Skeletal muscle tissue (tissue), 4 donors: Measurements from ENCODE around the gene FNDC3B. TPM values are rescaled to one million over a fixed set of nuclear protein-coding genes. Genes with fewer than 3 reads are reported as not detected.

Experiments used
- H3K27ac ChIP-seq: one replicate; pipeline ENCODE4 v1.7.0; 2013; ENCODE audit warnings: mild to moderate bottlenecking, low read depth, low read length, inconsistent platforms
- H3K27me3 ChIP-seq, 3 donors: one replicate each; pipeline ENCODE4 v1.7.0; 2013; ENCODE audit warnings: low read length in 3 of 3; ENCODE audit not compliant: control insufficient read depth in 3 of 3, insufficient read depth in 3 of 3
- H3K36me3 ChIP-seq, 3 donors: one replicate each; pipeline ENCODE4 v1.7.0; 2013; ENCODE audit warnings: low read length in 3 of 3; ENCODE audit not compliant: control insufficient read depth in 3 of 3, insufficient read depth in 3 of 3
- H3K4me1 ChIP-seq, 3 donors: one replicate each; pipeline ENCODE4 v1.7.0; 2013; ENCODE audit warnings: low read length in 3 of 3, mild to moderate bottlenecking in 3 of 3; ENCODE audit not compliant: control insufficient read depth in 3 of 3, insufficient read depth in 3 of 3
- H3K4me3 ChIP-seq, 3 donors: one replicate each; pipeline ENCODE4 v1.7.0; 2013; ENCODE audit warnings: low read length in 3 of 3
- H3K9ac ChIP-seq, 3 donors: one replicate each; pipeline ENCODE4 v1.7.0; 2013; ENCODE audit warnings: low read length in 3 of 3, mild to moderate bottlenecking in 3 of 3, moderate library complexity in 2 of 3, low read depth in 1 of 3
- H3K9me3 ChIP-seq, 3 donors: one replicate each; pipeline ENCODE4 v1.7.0; 2013; ENCODE audit warnings: low read length in 3 of 3; ENCODE audit not compliant: control insufficient read depth in 3 of 3
- total RNA-seq: library from RNA; depleted of rRNA; stranded (reverse); fragments of >200 nt; gene quantifications from one replicate; pipeline ENCODE4 v1.2.3, GENCODE V29; 2014
- donor health status: Osteomylitis.

FNDC3B gene
- total RNA-seq, 1 donor from 2014 or later = 140 TPM

DNA sequence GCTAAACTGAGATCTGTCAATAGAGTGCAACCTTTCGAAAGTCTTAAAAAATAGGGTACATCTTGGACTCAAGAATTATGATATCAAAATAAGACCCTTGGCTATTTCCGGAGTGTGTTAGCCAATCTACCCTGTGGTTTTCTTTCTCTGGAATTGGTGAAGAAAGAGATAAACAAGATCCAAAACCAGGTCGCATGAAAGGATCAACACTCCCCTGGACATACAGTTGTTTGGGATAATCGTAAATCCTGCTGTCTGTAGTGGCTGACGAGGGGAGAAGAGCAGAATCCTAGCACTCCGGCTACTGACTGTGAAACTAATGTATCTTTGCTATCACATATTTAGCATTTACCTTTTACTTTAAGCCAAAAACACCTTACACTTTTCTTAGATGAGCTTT is 30.9 kb downstream of the FNDC3B start:
- Histone ChIP-seq H3K36me3 (no peaks in the 10 kb centered on the region), H3K4me3 (no peak overlapping the region), H3K27ac (peak overlapping the region; percentile 17), H3K9ac (no peak overlapping the region), H3K9me3 (no peaks in the 10 kb centered on the region), H3K4me1 (peaks cover 32 to 47% (median 38%) of the 10 kb centered on the region in 3 donors), H3K27me3 (no peaks in the 10 kb centered on the region)

DNA sequence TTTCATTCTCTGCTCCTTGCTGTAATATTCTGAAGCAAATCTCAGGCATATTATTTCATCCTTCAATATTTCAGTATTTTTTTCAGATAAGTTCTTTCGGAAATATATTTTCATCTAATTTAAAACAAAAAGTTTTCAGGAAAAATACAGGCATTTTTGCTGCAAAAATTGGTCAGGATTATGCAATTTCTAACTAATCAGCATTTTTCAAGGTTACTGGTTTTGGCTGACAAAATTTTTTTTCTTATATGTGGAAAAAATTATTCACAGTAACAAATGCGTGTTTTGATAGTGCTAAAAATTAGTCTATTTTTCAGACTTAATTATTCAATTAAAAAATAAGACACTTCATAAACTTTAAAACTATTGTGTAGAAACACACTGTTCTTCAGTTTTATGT is 31.4 kb downstream of the FNDC3B start:
- no peak overlapping the region for H3K9ac ChIP-seq
- no peaks in the 10 kb centered on the region for H3K9me3 ChIP-seq
- H3K4me1 ChIP-seq = peaks cover 28 to 47% (median 35%) of the 10 kb centered on the region in 3 donors
- H3K27me3 ChIP-seq = no peaks in the 10 kb centered on the region
- peak overlapping the region; percentile 17 for H3K27ac ChIP-seq
- H3K36me3 ChIP-seq = no peaks in the 10 kb centered on the region
- no peak overlapping the region for H3K4me3 ChIP-seq

DNA sequence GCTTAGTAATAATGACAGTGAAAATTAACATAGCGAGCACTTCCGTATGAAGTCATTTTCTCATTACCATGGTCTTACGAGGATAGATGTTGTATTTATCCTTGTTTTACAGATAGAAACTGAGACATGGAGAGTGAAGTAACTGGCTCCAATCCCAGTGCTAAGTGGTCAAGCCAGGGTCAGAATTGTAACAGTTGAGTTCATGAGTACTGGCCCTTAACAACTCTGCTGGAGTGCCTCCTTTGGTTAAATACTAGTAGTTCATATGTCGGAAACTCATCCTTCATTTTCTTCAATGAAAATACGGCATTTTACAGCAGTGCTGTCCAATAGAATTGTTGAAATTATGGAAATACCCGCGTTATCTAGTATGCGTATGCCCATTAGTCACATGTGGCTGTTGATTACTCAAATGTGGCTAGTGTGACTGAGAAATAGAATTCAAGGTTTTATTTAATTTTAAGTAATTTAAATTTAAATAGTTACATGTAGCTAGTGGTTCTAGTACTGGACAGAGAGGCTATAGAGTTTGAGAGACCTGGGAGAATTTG is 32.5 kb downstream of the FNDC3B start:
- Histone ChIP-seq H3K9me3 (no peaks in the 10 kb centered on the region), H3K27me3 (no peaks in the 10 kb centered on the region), H3K4me3 (no peak overlapping the region), H3K27ac (no peak overlapping the region), H3K36me3 (no peaks in the 10 kb centered on the region), H3K9ac (no peak overlapping the region), H3K4me1 (peaks cover 24 to 39% (median 29%) of the 10 kb centered on the region in 3 donors)

DNA sequence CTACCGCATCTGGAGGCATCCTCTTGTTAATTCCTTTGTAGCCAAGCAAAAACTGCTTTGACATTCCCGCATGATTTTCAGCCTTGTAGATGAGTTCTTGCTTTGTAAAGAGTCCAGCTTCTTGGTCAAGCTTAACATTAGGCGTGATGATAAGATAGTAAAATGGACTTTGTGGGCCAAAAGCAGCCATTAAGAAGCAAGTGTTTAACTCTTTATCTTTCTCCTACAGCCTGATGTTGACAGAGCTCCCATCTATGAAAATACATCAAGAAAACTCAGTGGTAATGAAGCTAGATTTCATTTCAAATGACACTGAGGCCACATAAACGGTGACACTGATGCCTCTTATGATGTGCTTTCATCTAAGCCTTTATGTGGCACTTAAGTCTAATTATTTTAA is 33.2 kb downstream of the FNDC3B start:
- Histone ChIP-seq H3K27ac (no peak overlapping the region), H3K4me1 (peaks cover 24 to 39% (median 29%) of the 10 kb centered on the region in 3 donors), H3K4me3 (no peak overlapping the region), H3K27me3 (no peaks in the 10 kb centered on the region), H3K9ac (no peak overlapping the region), H3K9me3 (no peaks in the 10 kb centered on the region), H3K36me3 (no peaks in the 10 kb centered on the region)

DNA sequence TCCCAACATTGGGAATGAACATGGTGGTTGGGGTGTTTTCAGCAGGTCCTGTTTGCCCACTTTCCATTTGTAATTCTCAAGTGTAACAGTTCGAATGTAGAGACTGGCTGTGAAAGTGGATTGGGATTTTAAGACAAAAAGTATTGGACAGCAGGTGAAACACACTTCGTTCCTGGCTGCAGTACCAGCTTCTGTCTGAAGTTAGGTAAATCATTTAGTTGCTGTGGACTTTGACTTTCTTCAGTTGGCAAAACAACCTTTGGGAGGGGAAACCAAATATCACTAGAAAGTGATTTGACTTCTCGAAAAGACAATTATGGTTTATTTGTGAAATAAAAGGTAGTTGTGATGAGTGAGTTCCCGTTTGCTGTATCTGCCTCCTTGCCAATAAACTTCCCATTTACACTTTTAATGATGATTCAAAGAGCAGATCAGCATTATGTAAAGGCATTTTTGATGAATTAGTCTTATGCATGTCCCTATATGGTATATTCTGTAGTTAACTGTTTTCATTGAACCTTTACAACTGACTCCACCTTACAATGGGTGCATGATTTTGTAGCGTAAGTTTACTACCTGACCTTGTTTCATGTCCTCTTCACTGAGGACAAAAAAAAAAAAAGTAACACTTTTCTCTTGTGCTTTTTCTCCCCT is 34.0 kb downstream of the FNDC3B start:
- no peaks in the 10 kb centered on the region for H3K27me3 ChIP-seq
- H3K36me3 ChIP-seq = no peaks in the 10 kb centered on the region
- H3K4me1 ChIP-seq = peaks cover 24 to 32% (median 29%) of the 10 kb centered on the region in 3 donors
- no peak overlapping the region for H3K9ac ChIP-seq
- H3K4me3 ChIP-seq = no peak overlapping the region
- no peak overlapping the region for H3K27ac ChIP-seq
- H3K9me3 ChIP-seq = no peaks in the 10 kb centered on the region

DNA sequence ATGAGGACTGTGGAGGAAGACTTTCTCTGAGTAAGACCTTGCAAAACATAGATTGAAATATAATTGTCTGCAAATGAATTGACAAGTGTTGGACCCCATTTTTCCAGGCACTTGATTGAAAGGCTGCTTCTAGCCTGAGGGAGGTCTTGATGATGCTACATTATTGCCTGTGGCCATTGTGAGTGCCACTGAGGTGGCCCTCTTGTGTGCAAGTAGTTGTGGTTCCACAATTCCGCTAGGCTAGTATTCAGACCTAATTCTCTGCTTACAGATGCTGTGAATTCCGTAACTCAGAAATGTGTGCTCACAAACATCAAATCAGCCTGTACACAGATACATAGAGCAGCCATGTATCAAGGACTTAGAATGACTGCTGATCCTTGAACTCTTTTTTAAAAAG is 34.7 kb downstream of the FNDC3B start:
- no peak overlapping the region for H3K27ac ChIP-seq
- peaks cover 19 to 27% (median 26%) of the 10 kb centered on the region in 3 donors for H3K4me1 ChIP-seq
- H3K9ac ChIP-seq = no peak overlapping the region
- no peak overlapping the region for H3K4me3 ChIP-seq
- no peaks in the 10 kb centered on the region for H3K9me3 ChIP-seq
- no peaks in the 10 kb centered on the region for H3K36me3 ChIP-seq
- no peaks in the 10 kb centered on the region for H3K27me3 ChIP-seq

DNA sequence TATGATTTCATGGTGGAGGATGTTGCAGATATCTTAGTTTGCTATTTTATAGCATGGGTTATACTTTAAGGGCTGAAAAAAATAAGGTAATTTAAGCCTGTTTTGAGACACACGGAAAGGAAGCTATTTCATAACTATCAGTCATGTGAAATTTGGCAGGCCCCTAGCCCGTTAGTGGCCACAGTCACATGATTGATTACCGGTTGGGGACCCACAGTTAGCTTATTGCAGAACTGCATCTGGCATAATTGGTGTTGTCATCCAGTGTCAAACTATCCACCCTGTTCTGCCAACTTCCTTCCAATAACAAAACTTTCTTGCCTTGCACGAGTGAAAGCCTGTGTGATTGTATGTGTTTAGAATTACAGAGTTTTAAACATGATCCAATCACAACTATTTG is 35.2 kb downstream of the FNDC3B start:
- H3K9me3 ChIP-seq = no peaks in the 10 kb centered on the region
- H3K4me1 ChIP-seq = peaks cover 14 to 24% (median 22%) of the 10 kb centered on the region in 3 donors
- H3K36me3 ChIP-seq = no peaks in the 10 kb centered on the region
- H3K4me3 ChIP-seq = no peak overlapping the region
- H3K27ac ChIP-seq = no peak overlapping the region
- H3K27me3 ChIP-seq = no peaks in the 10 kb centered on the region
- H3K9ac ChIP-seq = no peak overlapping the region

DNA sequence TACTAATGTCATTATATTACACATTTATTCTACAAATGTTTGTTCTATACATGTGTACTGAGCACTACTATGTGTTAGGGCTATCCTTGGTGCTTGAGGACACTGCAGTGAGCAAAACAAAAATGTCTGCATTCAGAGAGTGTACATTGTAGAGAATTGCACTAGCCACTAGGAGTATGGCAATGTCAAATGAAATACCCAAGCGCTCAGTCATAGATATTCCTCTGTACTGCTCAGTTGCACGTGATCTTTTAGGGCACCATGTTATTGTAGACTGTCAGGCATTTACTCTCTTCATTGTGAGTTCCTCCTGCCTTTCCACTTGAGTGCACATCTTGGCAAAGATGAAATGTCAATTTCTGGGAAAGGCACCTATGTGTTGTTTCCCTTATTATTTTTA is 36.8 kb downstream of the FNDC3B start:
- Histone ChIP-seq H3K9me3 (no peaks in the 10 kb centered on the region), H3K36me3 (peaks cover 0 to 3% (median 0%) of the 10 kb centered on the region in 3 donors), H3K9ac (no peak overlapping the region), H3K4me3 (no peak overlapping the region), H3K4me1 (peaks cover 9 to 16% (median 13%) of the 10 kb centered on the region in 3 donors), H3K27me3 (no peaks in the 10 kb centered on the region), H3K27ac (no peak overlapping the region)

DNA sequence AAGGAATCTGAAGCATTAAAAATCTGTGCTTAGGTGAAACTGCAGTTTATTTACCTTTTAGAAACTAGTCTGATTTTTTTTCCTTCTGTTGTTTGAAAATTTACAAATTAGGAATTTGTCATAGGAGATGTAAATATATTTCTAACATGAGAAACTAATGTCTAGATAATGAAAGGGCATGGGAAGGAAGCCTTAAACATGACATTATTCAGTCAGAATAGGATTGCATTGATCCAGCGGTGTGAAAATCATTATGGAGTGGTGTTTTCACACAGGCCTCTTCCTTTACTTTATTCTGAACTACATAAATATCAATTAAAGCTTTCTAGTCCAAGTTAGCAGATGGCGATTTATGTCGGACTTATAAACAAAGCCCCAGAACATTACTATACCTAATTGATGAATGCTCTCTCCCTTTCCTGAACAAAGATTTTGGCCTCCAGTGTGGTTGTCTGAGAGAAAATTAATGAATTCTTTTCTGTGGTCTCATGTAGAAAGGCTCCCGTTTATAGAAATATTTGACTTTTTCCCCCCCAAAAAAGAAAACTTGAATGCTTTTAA is 37.9 kb downstream of the FNDC3B start:
- Histone ChIP-seq H3K27ac (no peak overlapping the region), H3K4me1 (peaks cover 10 to 18% (median 13%) of the 10 kb centered on the region in 3 donors), H3K27me3 (no peaks in the 10 kb centered on the region), H3K4me3 (no peak overlapping the region), H3K36me3 (peaks cover 0 to 3% (median 0%) of the 10 kb centered on the region in 3 donors), H3K9ac (no peak overlapping the region), H3K9me3 (no peaks in the 10 kb centered on the region)

DNA sequence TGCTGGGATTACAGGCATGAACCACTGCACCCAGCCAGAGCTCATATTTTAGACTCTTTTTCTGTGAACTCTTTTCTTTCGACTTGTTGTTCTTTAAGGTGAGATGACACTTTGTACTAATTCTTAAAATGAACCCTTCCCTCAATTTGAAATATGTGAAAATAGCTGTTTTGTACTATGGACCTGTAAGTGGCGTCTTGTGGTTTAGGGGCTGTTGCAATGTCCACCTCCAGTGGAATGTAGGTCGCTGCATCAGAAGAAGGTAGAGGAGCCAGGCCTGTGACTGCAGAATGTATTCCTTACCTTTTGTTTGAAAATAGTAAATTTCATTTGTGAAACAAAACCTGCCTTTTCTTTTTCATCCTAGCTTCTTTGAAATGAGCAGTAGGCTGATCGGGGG is 38.9 kb downstream of the FNDC3B start:
- no peak overlapping the region for H3K9ac ChIP-seq
- H3K27ac ChIP-seq = no peak overlapping the region
- H3K27me3 ChIP-seq = no peaks in the 10 kb centered on the region
- peaks cover 16 to 23% (median 16%) of the 10 kb centered on the region in 3 donors for H3K4me1 ChIP-seq
- no peak overlapping the region for H3K4me3 ChIP-seq
- H3K9me3 ChIP-seq = no peaks in the 10 kb centered on the region
- H3K36me3 ChIP-seq = peaks cover 0 to 3% (median 3%) of the 10 kb centered on the region in 3 donors
